HepG2 (cell line): Measurements from ENCODE around the gene IFT122.
"Not testable (repeated sequence)": the region's sequence is repeated elsewhere in the genome, so short reads cannot be mapped to it uniquely, and the experiment has no call there.

Source experiments
- ATF3 ChIP-seq: sonication (generic); formaldehyde crosslinking; IDR thresholded peaks from 2 replicates; pipeline ENCODE4 v1.4.0; 2020; ENCODE audit warnings: missing genetic modification reagents
- CHD4 ChIP-seq: fragments of 200-600 bp; sonication (generic); IDR thresholded peaks from 2 replicates; pipeline ENCODE4 v1.7.0; 2017; ENCODE audit warnings: mild to moderate bottlenecking, low read length, borderline replicate concordance
- JUND ChIP-seq: sonication (generic); formaldehyde crosslinking; IDR thresholded peaks from 2 replicates; pipeline ENCODE4 v1.8.0; 2022; ENCODE audit warnings: mild to moderate bottlenecking, missing genetic modification reagents
- SRF ChIP-seq: IDR thresholded peaks from 2 replicates; pipeline ENCODE4 v1.6.1; 2011; ENCODE audit warnings: mild to moderate bottlenecking, low read depth, low read length, moderate library complexity
- ZEB1 ChIP-seq: IDR thresholded peaks from 2 replicates; pipeline ENCODE4 v1.6.1; 2012; ENCODE audit warnings: mild to moderate bottlenecking, low read depth, inconsistent platforms; ENCODE audit not compliant: insufficient replicate concordance
- ZNF768 ChIP-seq: sonication (generic); formaldehyde crosslinking; IDR thresholded peaks from 2 replicates; pipeline ENCODE4 v1.4.0; 2020; ENCODE audit warnings: missing genetic modification reagents

GRCh38 chr3:129494499-129494898 lies 54.5 kb downstream of the IFT122 start:
- not testable (repeated sequence) for TF ChIP-seq SRF; JUND (CRISPR knock-in tag); CHD4; ATF3 (CRISPR knock-in tag); ZEB1; ZNF768 (CRISPR knock-in tag)
